ENCODE data around the gene RPL6. TPM values are rescaled to one million over a fixed set of nuclear protein-coding genes. Genes with fewer than 3 reads are reported as not detected.

The RPL6 gene
- total and polyA plus RNA-seq, 9 of the 15 experiments (the other 6 are each of a cell fraction or from before 2014, with no cell fraction given): 1,519 to 3,103 (median 2,396) TPM

DNA sequence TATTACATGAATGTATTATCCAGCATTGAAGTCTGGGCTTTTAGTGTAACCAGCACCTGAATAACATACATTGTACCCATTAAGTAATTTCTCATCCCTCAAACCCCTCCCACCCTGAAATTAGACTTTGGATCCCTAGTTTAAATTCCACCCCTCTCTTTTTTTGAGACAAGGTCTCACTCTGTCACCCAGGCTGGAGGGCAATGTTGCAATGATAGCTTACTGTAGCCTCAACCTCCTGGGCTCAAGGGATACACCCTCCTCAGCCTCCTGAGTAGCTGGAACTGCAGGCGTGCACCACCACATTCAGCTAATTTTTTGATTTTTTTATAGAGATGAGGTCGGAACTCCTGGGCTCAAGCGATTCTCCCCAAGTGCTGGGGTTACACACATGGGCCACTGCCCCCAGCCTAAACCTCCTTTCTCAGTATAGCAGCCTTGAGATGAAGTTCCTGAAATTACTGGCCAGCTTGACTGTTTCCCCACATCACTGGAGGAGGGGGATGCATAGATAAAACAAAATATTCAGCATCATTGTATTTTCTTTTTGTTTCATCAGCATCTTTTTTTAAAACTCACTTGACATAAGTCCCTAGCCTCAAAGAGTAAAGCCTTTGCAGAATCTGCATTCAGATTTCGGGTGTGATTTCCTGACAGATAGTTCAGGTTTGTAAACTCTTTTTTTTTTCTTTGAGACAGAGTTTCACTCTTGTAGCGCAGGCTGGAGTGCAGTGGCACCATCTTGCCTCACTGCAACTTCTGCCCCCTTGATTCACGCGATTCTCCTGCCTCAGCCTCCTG is 16.4 kb upstream of the RPL6 start:
- intact Hi-C loops (cut with micrococcal nuclease): no loop called here
- Histone ChIP-seq H3K4me3 (no peak overlapping the region), H3K9me3 (replicated peaks; ENCODE audit: control insufficient read depth, insufficient read depth, low read depth, low read length) (no peaks in the 10 kb centered on the region), H4K20me1 (replicated peaks; ENCODE audit: control insufficient read depth, insufficient read depth, low read length) (peaks cover 5% of the 10 kb centered on the region), H3K4me2 (ENCODE audit: insufficient read depth, low read length) (no peak overlapping the region), H2AFZ (ENCODE audit: low read depth, low read length) (no peak overlapping the region), H3K27ac (ENCODE audit: extremely low read depth, low read depth, low read length) (no peak overlapping the region), H3K27me3 (ENCODE audit: control insufficient read depth in 2 of 2, insufficient read depth in 2 of 2, low read length in 2 of 2) (no peaks in the 10 kb centered on the region), H3K79me2 (ENCODE audit: control insufficient read depth, insufficient read depth, low read length) (peaks cover 90% of the 10 kb centered on the region), H3K4me1 (replicated peaks in 1 of 2; ENCODE audit: control insufficient read depth in 2 of 2, insufficient read depth in 2 of 2, low read length in 2 of 2) (peaks cover 0 to 2% of the 10 kb centered on the region in 2 experiments; a peak in 1 of 5 replicates), H3K9ac (ENCODE audit: insufficient read depth in 1 of 2, low read depth in 2 of 2, low read length in 2 of 2) (no peak overlapping the region), H3K9me1 (ENCODE audit: control insufficient read depth, insufficient read depth, low read length) (no peaks in the 10 kb centered on the region), H3K36me3 (ENCODE audit: control insufficient read depth, insufficient read depth, low read length) (peaks cover 51% of the 10 kb centered on the region; the same call in 2 of the 3 replicates)
- BruUV-seq (replicated peaks): no TSS peak
- in situ Hi-C loops (cut with MboI): no loop called here
- WGBS (ENCODE audit: insufficient coverage, low coverage, missing lambda C conversion rate): 88% methylated on average over 7 of the region's 7 CpGs
- FAIRE-seq: no peak
- ChIA-PET CTCF (ENCODE audit: low intra/inter-chr PET ratio) (no interaction called here), POLR2A (interaction anchor here (1.3 kb wide), 1 partner anchor 19 kb away, joined by 4 read pairs; no protein-coding TSS in a partner anchor)
- ATAC-seq: no peak
- no peak for DNase-seq (ENCODE audit: extremely low read depth in 1 of 4, low spot score in 3 of 4)
- TF ChIP-seq C11orf30 (IDR thresholded peaks at IDR 0.05; ENCODE audit: low read depth) (peak; percentile 22; the same call in 1 of the 2 replicates), ZNF3 (CRISPR knock-in tag; IDR thresholded peaks at IDR 0.05) (no peak), ZNF316 (IDR thresholded peaks at IDR 0.05) (peak; percentile 75)
- TF ChIP-seq, protein P1, sequence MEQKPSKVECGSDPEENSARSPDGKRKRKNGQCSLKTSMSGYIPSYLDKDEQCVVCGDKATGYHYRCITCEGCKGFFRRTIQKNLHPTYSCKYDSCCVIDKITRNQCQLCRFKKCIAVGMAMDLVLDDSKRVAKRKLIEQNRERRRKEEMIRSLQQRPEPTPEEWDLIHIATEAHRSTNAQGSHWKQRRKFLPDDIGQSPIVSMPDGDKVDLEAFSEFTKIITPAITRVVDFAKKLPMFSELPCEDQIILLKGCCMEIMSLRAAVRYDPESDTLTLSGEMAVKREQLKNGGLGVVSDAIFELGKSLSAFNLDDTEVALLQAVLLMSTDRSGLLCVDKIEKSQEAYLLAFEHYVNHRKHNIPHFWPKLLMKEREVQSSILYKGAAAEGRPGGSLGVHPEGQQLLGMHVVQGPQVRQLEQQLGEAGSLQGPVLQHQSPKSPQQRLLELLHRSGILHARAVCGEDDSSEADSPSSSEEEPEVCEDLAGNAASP (IDR thresholded peaks at IDR 0.05): no peak

All from K562 (cell line).